ENCODE results near the gene C4orf36.

C4orf36 gene

DNA sequence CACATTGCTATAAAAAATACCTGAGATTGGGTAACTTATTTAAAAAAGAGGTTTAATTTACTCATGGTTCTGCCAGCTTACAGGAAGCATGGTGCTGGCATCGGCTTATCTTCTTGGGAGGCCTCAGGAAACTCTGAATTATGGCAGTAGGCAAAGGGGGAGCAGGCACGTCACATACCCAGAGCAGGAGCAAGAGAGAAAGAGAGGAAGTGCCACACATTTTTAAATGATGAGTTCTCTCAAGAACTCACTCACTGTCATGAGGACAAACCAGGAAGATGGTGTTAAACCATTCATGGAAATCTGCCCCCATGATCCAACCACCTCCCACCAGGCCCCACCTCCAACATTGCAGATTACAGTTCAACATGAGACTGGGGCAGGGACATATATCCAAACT is 32.6 kb upstream of the C4orf36 start:
- H3K4me3 ChIP-seq (ENCODE audit: low read depth, low read length) = no peak overlapping the region
- no peak for DNase-seq (ENCODE audit: low read depth)
- TF ChIP-seq, protein P1, sequence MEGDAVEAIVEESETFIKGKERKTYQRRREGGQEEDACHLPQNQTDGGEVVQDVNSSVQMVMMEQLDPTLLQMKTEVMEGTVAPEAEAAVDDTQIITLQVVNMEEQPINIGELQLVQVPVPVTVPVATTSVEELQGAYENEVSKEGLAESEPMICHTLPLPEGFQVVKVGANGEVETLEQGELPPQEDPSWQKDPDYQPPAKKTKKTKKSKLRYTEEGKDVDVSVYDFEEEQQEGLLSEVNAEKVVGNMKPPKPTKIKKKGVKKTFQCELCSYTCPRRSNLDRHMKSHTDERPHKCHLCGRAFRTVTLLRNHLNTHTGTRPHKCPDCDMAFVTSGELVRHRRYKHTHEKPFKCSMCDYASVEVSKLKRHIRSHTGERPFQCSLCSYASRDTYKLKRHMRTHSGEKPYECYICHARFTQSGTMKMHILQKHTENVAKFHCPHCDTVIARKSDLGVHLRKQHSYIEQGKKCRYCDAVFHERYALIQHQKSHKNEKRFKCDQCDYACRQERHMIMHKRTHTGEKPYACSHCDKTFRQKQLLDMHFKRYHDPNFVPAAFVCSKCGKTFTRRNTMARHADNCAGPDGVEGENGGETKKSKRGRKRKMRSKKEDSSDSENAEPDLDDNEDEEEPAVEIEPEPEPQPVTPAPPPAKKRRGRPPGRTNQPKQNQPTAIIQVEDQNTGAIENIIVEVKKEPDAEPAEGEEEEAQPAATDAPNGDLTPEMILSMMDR (IDR thresholded peaks at IDR 0.05; ENCODE audit: control insufficient read depth, extremely low read depth, insufficient read depth) = no peak

DNA sequence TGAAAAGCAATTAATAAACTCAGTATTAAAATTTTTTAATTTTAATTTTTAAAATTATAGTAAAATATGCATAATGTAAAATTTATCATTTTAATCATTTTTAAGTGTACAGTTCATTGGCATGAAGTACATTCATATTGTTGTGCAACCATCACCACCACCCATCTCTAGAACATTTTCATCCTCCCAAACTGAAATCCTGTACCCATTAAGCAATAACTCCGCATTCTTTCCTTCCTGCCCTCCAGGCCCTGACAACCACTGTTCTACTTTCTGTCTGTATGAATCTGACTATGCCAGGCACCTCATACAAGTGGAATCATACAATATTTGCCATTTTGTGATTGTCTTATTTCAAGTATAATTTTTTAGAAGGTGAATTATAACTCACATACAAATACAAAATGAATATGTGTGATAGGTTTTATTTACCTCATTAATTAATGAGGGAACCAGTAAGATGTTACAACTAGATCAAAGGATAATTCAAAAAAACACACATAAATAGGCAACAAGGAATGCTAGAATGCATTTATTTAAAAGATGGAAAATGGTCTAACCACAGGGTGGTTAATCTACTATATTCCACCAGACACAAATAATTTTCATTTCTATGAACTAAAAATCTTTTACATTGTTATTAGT is 29.5 kb upstream of the C4orf36 start:
- no peak overlapping the region for H3K4me3 ChIP-seq (ENCODE audit: low read depth, low read length)
- no peak for DNase-seq (ENCODE audit: low read depth)
- TF ChIP-seq, protein P1 (IDR thresholded peaks at IDR 0.05; ENCODE audit: control insufficient read depth, extremely low read depth, insufficient read depth) = no peak

DNA sequence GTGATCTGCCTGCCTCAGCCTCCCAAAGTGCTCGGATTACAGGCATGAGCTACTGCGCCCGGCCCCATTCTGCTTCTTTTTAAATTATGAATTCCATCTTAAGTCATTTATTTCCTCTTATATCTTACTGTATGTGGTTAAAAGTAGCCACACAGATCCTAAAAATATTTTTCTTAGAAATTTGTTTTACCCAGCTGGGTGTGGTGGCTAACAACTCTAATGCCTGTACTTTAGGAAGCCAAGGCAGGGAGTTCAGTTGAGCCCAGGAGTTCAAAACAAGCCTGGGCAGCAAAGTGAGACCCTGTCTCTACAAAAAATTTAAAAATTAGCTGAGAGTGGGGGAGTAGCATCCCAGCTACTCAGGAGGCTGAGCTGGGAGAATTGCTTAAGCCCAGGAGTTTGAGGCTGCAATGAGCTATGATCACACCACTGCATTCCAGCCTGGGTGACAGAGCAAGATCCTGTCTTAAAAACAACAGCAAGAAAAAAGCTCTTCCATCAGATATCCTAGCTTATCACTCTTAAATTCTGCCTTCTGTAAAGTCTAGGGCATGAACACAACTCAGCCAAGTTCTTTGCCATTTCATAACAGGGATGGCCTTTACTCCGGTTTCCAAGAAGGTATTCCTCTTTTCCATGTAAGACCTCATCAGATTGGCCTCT is 27.5 kb upstream of the C4orf36 start:
- no peak for DNase-seq (ENCODE audit: low read depth)
- TF ChIP-seq, protein P1 (IDR thresholded peaks at IDR 0.05; ENCODE audit: control insufficient read depth, extremely low read depth, insufficient read depth) = no peak
- H3K4me3 ChIP-seq (ENCODE audit: low read depth, low read length) = no peak overlapping the region

DNA sequence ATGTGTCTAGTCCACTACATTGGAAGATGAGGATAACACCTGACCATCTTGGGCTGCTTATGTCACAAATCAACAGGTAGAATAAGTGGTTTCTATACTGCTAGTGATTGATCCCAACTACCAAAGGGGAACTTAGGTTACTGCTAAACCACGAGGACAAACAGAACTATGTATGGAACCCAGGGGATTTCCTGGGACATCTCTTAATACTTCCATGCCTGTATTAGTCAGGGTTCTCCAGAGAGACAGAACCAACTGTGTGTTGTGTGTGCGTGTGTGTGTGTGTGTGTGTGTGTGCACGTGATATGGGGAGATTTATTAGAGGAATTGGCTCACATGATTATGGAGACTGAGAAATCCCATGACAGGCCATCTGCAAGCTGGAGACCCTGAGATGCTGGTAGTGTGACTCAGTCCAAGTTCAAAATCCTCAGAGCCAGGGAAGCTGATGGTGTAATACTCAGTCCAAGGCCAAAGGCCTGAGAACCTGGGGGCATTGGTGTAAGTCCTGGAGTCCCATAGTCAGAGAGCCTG is 26.4 kb upstream of the C4orf36 start:
- H3K4me3 ChIP-seq (ENCODE audit: low read depth, low read length) = no peak overlapping the region
- TF ChIP-seq, protein P1 (IDR thresholded peaks at IDR 0.05; ENCODE audit: control insufficient read depth, extremely low read depth, insufficient read depth) = no peak
- DNase-seq (ENCODE audit: low read depth) = no peak

GRCh38 chr4:86917212-86918039 is 25.2 kb upstream of the C4orf36 start:
- H3K4me3 ChIP-seq (ENCODE audit: low read depth, low read length) = no peak overlapping the region
- no peak for DNase-seq (ENCODE audit: low read depth)
- TF ChIP-seq, protein P1 (IDR thresholded peaks at IDR 0.05; ENCODE audit: control insufficient read depth, extremely low read depth, insufficient read depth) = no peak

DNA sequence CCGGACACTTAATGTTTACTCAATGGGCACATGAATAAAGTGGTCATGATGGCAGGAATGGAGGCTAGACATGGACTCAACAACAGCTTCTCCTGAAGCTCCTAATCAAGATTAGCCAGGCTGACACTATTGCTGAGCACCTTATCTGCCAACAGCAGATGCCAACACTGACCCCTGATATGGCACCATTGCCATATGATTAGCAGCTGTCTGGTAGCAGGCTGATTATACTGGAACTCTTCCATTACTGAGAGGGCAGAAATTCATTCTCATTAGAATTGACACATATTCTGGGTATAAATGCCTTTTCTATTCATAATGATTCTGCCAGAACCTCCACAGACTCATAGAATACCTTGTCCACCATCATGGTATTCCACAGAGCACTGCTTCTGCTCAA is 24.2 kb upstream of the C4orf36 start:
- DNase-seq (ENCODE audit: low read depth) = no peak
- TF ChIP-seq, protein P1 (IDR thresholded peaks at IDR 0.05; ENCODE audit: control insufficient read depth, extremely low read depth, insufficient read depth) = no peak
- H3K4me3 ChIP-seq (ENCODE audit: low read depth, low read length) = no peak overlapping the region

All from LNCaP clone FGC (cell line).